OCI-LY1 (cell line): ENCODE results near the gene UQCRFS1.

Source experiments
- H2AFZ ChIP-seq: fragments of 200-600 bp; sonication (generic), shearing (Covaris generic); 2 replicates; pipeline ENCODE4 v1.6.0; 2014; ENCODE audit warnings: antibody characterized with exemption, mild to moderate bottlenecking, low read length
- H3F3A ChIP-seq: fragments of 200-600 bp; sonication (generic), shearing (Covaris generic); 2 replicates; pipeline ENCODE4 v1.6.0; 2014; ENCODE audit warnings: mild to moderate bottlenecking, antibody characterized with exemption, low read length, moderate library complexity; ENCODE audit not compliant: insufficient read depth
- H3K27ac ChIP-seq: fragments of 200-600 bp; sonication (generic); 2 replicates; pipeline ENCODE4 v1.5.1; 2014; ENCODE audit warnings: low read length, mixed run types, mild to moderate bottlenecking, low read depth; ENCODE audit not compliant: poor library complexity, severe bottlenecking
- H3K27me3 ChIP-seq: fragments of 200-600 bp; sonication (generic); 2 replicates; pipeline ENCODE4 v1.6.0; 2014; ENCODE audit warnings: antibody characterized with exemption, mild to moderate bottlenecking, low read length, moderate library complexity; ENCODE audit not compliant: insufficient read depth
- H3K36me3 ChIP-seq: fragments of 200-600 bp; sonication (generic); 2 replicates; pipeline ENCODE4 v1.6.1; 2014; ENCODE audit warnings: mild to moderate bottlenecking, antibody characterized with exemption, low read length, moderate library complexity, mixed read lengths; ENCODE audit not compliant: insufficient read depth
- H3K4me1 ChIP-seq: fragments of 200-600 bp; sonication (generic); 2 replicates; pipeline ENCODE4 v1.5.1; 2014; ENCODE audit warnings: mild to moderate bottlenecking, low read length, moderate library complexity; ENCODE audit not compliant: insufficient read depth, severe bottlenecking
- H3K4me2 ChIP-seq: fragments of 200-600 bp; sonication (generic), shearing (Covaris generic); 2 replicates; pipeline ENCODE4 v1.6.1; 2014; ENCODE audit warnings: low read length
- H3K4me3 ChIP-seq: fragments of 200-600 bp; sonication (generic); 2 replicates; pipeline ENCODE4 v1.5.1; 2014; ENCODE audit warnings: low read length, low read depth, mild to moderate bottlenecking, mixed read lengths; ENCODE audit not compliant: poor library complexity, severe bottlenecking
- H3K79me2 ChIP-seq: fragments of 200-600 bp; shearing (Covaris generic); 2 replicates; pipeline ENCODE4 v1.6.1; 2016; ENCODE audit warnings: mixed run types, low read length, mixed read lengths; ENCODE audit not compliant: insufficient read depth
- H3K9ac ChIP-seq: fragments of 200-600 bp; sonication (generic), shearing (Covaris generic); 2 replicates; pipeline ENCODE4 v1.6.1; 2014; ENCODE audit warnings: mild to moderate bottlenecking, low read length, mixed read lengths
- H3K9me2 ChIP-seq: fragments of 200-600 bp; sonication (generic), shearing (Covaris generic); 2 replicates; pipeline ENCODE4 v1.6.1; 2014; ENCODE audit warnings: low read depth, mild to moderate bottlenecking, low read length, mixed read lengths
- H3K9me3 ChIP-seq: fragments of 200-600 bp; shearing (Covaris generic); 2 replicates; pipeline ENCODE4 v1.6.1; 2014; ENCODE audit warnings: low read length, mixed read lengths
- H4K20me1 ChIP-seq: fragments of 200-600 bp; sonication (generic), shearing (Covaris generic); 2 replicates; pipeline ENCODE4 v1.6.0; 2016; ENCODE audit warnings: mild to moderate bottlenecking, low read length; ENCODE audit not compliant: insufficient read depth
- CTCF ChIP-seq: fragments of 200-600 bp; sonication (generic), shearing (Covaris generic); IDR thresholded peaks from 2 replicates; pipeline ENCODE4 v1.5.1; 2017; ENCODE audit warnings: mild to moderate bottlenecking, antibody characterized with exemption, low read length, moderate library complexity, mixed read lengths
- EZH2 ChIP-seq: fragments of 200-600 bp; sonication (generic), shearing (Covaris generic); IDR thresholded peaks from 2 replicates; pipeline ENCODE4 v1.8.0; 2017; ENCODE audit warnings: borderline replicate concordance, mixed run types, mild to moderate bottlenecking, antibody characterized with exemption, low read length, moderate library complexity, mixed read lengths

UQCRFS1 gene

GRCh38 chr19:29189033-29189360, 24.0 kb downstream of the UQCRFS1 start:
- Histone ChIP-seq H3K27ac (no peak overlapping the region), H2AFZ (no peak overlapping the region), H3F3A (no peaks in the 10 kb centered on the region), H3K9me3 (no peaks in the 10 kb centered on the region), H3K9ac (no peak overlapping the region), H3K79me2 (no peaks in the 10 kb centered on the region), H3K4me2 (no peak overlapping the region), H3K9me2 (no peaks in the 10 kb centered on the region), H3K4me1 (no peaks in the 10 kb centered on the region), H3K4me3 (no peak overlapping the region), H3K36me3 (no peaks in the 10 kb centered on the region), H4K20me1 (no peaks in the 10 kb centered on the region), H3K27me3 (no peaks in the 10 kb centered on the region)
- TF ChIP-seq EZH2: no peak
- no peak for TF ChIP-seq CTCF

DNA sequence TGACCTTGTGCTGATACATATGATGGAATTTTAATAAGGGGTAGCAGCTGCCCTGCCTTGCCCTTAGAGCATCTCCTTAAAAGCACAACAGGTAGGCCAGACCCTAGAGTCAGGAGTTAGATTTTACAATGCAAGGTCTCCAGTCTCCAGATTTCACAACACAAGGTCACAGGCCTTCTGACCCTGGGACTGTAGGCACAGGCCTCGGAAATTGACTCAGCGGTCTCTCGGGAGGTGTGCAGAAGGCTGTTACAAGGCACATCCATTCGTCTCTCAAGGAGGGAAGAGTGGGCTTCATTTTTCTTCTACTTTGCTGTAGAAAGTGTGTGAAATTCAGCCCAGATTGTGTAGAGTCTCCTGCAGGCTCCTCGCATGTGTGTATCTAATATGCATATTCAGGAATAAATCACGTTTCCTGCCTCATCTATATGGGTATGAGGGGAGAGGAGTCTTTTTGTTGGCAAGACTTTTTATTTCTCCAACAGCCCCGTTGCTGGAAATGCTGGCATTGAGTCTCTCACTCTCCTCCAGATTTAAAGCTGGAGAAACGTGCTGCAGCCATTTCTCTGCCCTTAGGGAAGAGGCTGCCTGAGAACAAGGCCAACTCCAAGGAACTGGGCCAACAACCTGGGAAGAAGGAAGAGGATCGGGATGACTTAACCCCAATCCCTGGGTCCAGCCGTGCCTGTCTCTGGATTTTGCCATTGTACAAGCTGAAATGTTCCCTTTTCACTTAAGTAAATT, 24.5 kb downstream of the UQCRFS1 start:
- Histone ChIP-seq H3F3A (no peaks in the 10 kb centered on the region), H3K27me3 (no peaks in the 10 kb centered on the region), H3K9me2 (no peaks in the 10 kb centered on the region), H3K4me3 (no peak overlapping the region), H3K4me2 (no peak overlapping the region), H3K4me1 (no peaks in the 10 kb centered on the region), H3K9me3 (no peaks in the 10 kb centered on the region), H3K36me3 (no peaks in the 10 kb centered on the region), H3K9ac (no peak overlapping the region), H3K27ac (no peak overlapping the region), H3K79me2 (no peaks in the 10 kb centered on the region), H4K20me1 (no peaks in the 10 kb centered on the region), H2AFZ (no peak overlapping the region)
- TF ChIP-seq CTCF (no peak), EZH2 (no peak)

- H3K9ac ChIP-seq: no peak overlapping the region
- H3K27ac ChIP-seq: no peak overlapping the region
- H3K4me1 ChIP-seq: no peaks in the 10 kb centered on the region
- H3K79me2 ChIP-seq: no peaks in the 10 kb centered on the region
- H3K4me3 ChIP-seq: no peak overlapping the region
- H3K9me3 ChIP-seq: no peaks in the 10 kb centered on the region
- H4K20me1 ChIP-seq: no peaks in the 10 kb centered on the region
- H2AFZ ChIP-seq: no peak overlapping the region
- H3K27me3 ChIP-seq: no peaks in the 10 kb centered on the region
- H3K4me2 ChIP-seq: no peak overlapping the region
- TF ChIP-seq EZH2 (no peak), CTCF (no peak)
- H3K9me2 ChIP-seq: no peaks in the 10 kb centered on the region
- H3F3A ChIP-seq: no peaks in the 10 kb centered on the region
- H3K36me3 ChIP-seq: no peaks in the 10 kb centered on the region
Observed at GRCh38 chr19:29187676-29188075, 25.3 kb downstream of the UQCRFS1 start.
